Right hindlimb (tissue), 1 donor: ENCODE data around the gene KIF26B.
A peak's percentile ranks its signal among the peaks of the same experiment; 100 is the strongest.
"Not testable (repeated sequence)": the region's sequence is repeated elsewhere in the genome, so short reads cannot be mapped to it uniquely, and the experiment has no call there.

Experiments
- DNase-seq: peaks from one replicate; pipeline ENCODE4 v3.0.0-alpha.2; 2018

KIF26B gene

GRCh38 chr1:245397771-245398170 lies 243.0 kb downstream of the KIF26B start:
- DNase-seq, result no peak

- DNase-seq, result no peak
These were observed 243.4 kb downstream of the KIF26B start for GRCh38 chr1:245398180-245398579.

DNA sequence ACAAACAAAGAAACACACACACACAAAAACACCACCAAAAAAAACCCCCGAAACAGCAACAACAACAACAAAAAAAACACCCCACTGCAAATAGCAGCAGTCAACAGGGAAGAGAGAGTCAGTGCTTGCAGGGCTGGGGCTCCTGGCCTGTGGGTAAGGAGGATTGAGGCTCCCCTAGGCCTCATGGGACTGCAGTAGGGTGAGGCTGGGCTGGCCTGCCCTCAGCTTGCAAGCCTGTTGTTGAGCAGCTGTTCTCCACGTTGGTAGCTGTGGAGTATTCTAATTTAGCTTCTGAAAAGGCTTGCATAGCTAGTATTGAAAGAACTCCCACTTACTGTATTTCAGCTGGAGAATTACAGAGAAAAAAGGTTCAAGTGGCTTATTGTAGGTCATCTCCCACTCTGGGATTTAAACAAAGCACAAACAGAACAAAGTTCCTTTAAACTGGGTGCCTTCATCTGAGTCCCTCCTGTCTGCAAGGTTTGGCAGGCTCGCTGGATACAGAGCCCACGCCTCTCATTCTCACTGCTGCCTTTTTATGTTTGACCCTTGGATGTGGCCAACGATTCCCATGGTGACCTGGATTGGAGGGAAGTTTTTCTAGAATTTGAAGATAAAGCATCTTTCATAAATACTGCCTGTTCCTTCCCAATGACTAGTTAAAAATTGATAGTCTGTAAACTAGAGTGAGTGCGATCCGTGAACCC lies 247.2 kb downstream of the KIF26B start:
- no peak for DNase-seq

DNA sequence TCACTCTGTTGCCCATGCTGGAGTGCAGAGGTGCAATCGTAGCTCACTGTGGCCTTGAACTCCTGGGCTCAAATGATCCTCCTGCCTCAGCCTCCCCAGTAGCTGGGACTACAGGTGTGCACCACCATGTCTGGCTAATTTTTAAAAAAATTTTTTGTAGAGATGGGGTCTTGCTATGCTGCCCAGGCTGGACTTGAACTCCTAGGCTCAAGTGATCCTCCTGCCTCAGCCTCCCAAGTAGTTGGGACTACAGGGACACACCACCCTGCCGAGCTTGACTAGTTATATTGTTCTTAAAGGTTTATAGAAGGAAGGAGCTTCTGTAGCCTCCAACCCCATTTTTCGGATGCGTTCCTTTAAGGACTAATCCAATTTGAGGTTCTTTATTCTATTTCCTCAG lies 248.2 kb downstream of the KIF26B start:
- not testable (repeated sequence) for DNase-seq

- DNase-seq, result no peak
These were observed 249.7 kb downstream of the KIF26B start for GRCh38 chr1:245404527-245404926.

DNA sequence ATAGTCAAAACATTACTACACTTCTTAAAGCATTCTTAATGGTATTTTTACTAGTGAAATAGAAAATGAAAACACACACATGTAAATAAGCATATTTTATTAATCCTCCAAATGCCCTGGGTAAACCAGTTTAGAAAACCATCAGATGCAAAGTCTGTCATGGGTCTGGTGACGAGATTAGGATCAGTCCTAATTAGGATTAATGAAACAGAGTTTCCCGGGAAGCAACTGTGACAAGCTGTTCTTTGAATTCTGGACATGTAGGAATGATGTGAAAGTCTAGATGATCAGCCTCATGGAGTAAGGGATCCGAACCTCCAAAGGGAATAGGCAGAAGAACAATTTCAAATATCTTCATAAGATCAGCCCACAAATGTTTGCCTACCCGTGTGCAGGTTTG lies 250.2 kb downstream of the KIF26B start:
- DNase-seq, result no peak

DNA sequence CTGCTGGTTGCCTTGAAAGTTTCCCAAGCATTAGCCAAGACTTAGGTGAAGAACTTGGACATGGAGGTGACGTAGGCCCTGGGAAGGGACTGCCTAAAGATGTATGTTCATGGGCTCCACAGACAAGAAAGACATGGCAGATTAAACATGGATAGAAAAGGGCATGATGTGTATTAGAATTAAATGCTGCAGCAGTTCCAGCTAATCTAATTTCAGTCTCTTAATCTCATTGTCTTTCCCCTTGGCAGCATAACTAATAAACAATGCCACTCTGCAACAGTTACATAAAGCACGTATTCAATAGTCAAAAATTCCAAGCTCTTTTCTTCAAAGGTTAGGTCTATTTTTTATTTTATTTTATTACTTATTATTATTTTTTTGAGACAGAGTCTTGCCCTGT lies 251.6 kb downstream of the KIF26B start:
- no peak for DNase-seq

GRCh38 chr1:245407983-245408382 lies 253.2 kb downstream of the KIF26B start:
- DNase-seq, result no peak

GRCh38 chr1:245409341-245410195 lies 254.8 kb downstream of the KIF26B start:
- no peak for DNase-seq

GRCh38 chr1:245411245-245412036 lies 256.7 kb downstream of the KIF26B start:
- no peak for DNase-seq

DNA sequence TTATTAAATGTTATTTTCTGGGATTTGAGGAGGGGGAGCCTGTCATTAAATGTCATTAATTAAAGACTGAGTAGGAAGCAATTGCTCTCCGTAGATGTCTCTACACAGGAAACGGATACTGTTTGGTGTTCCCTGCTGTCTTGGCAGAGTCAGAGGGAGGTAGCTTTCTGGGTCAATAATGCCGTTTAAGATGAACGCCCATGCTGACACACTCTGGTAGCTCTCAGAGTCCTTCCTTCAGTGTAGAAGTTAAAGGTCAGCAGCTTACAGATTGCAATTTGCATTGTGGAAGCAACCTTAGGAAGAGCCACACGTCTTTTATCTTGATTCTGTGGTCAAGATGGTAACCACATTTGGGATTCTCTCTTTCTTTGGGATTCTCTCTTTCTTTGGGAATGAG lies 257.5 kb downstream of the KIF26B start:
- no peak for DNase-seq

- no peak for DNase-seq
These were observed 262.0 kb downstream of the KIF26B start for GRCh38 chr1:245416781-245417180.

- DNase-seq, result peak; percentile 55
These were observed 263.3 kb downstream of the KIF26B start for GRCh38 chr1:245418077-245418476.

- no peak for DNase-seq
These were observed 264.7 kb downstream of the KIF26B start for GRCh38 chr1:245419461-245419978.

- DNase-seq, result no peak
These were observed 265.2 kb downstream of the KIF26B start for GRCh38 chr1:245419989-245420388.

GRCh38 chr1:245420926-245421325 lies 266.1 kb downstream of the KIF26B start:
- DNase-seq, result no peak

- DNase-seq, result no peak
These were observed 273.9 kb downstream of the KIF26B start for GRCh38 chr1:245428681-245429080.

DNA sequence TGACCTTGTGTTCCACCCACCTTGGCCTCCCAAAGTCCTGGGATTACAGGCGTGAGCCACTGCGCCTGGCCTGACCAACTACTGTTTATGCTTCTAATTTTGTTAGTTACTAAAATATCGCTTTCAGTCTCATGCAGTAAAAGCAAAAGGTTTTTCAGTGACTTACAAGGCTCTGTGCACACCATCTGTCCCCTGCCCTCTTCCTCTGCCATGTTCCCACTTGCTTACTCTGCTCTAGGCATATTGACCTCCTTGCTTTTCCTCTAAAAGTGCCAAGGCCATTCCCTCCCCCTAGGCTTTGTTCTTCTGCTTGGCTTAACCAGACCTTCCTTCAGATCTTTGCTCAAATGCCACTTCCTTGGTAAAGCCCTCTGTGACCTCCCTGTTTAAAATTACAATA lies 276.9 kb downstream of the KIF26B start:
- DNase-seq, result no peak

DNA sequence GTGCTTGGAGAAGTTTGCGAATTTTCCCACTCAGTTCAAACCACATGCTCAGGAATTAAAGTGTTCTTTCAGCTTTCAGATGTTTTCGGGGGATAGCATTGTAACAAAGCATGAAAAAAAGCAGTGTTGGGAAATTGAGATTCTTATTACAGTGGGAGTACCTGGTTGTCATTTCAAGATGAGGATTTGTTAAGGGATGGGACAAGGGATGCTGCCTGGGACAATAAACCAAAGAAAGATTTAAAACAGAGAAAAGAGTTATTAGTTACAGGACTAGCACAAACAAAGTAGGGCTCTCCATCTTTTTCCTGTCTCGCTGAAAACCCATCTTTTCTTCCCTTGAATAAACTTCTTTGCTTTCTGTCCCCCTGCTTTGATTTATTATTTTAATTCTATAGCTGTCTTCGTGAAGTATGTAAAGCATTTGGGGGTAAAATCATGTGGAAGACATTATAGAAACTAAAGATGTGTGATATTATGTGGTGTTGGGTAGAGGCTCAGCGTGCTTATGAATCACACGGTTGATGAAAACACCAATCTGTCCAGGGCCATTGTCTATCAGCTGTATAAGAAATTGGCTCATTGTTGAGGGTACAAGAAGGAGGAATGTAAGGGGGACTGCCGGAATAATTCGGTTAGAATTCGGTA lies 277.6 kb downstream of the KIF26B start:
- no peak for DNase-seq

- no peak for DNase-seq
These were observed 278.8 kb downstream of the KIF26B start for GRCh38 chr1:245433561-245433960.

GRCh38 chr1:245434280-245434679 lies 279.5 kb downstream of the KIF26B start:
- DNase-seq, result no peak

DNA sequence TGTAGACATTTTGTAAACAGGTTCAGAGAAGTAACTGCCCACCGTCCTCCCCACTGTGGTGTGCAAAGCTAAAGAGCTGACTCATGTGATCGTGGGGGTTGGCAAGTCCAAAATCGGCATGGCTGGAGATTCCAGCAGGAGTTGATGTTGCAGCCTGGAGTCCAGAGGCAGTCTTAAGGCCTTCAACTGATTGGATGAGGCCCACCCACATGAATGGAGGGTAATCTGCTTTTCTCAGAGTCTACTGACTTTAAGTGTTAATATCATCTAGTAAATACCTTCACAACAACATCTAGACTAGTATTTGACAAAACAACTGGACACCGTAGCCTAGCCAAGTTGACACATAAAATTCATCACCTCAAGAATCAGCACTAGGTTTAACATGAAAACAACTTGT lies 281.6 kb downstream of the KIF26B start:
- DNase-seq, result no peak
